HG03066 (cell line): ENCODE results near the gene DCLRE1A.
"Not testable (repeated sequence)": the region's sequence is repeated elsewhere in the genome, so short reads cannot be mapped to it uniquely, and the experiment has no call there.

ENCODE experiments used
- ATAC-seq: cut with Tn5 transposase; IDR thresholded peaks from one replicate; pipeline ENCODE4 v1.9.1; 2021; ENCODE audit warnings: low read depth; ENCODE audit not compliant: unreplicated experiment

The DCLRE1A gene

DNA sequence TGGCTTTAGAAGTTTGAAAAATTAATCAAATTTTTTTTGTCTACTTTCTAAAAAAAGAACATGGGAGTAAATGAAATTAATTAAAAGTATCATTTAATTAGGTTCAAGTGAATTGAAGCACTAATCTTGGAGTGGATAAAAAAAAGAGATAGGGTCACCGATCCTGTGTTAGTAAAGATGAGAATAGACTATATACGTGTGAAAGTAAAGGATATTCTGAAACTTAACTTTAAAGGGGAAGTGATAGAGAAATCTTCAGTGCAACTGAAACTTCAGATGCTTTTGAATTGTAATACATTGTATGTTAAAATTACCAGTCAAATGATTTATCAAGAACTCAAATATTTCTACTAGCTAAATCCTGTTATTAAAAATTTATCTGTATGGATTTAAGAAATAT, 5.4 kb upstream of the DCLRE1A start:
- peak; percentile 40 for ATAC-seq

DNA sequence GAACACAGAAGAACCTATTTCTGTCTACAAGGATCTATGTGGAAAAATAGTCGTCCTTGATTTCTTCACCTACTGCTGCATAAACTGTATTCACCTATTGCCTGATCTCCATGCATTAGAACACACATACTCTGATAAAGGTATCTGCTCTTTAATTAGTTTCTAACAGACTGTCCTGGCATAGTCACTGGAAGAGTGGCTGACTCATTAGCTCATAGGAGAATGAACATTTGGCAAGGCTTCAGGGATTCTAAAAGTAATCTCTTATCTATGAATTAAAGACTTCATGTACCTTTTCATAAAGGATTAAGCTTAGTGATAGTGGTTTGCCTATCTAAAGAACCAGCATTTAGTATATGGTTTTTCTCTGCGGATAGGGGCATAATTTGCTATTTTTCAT, 4.7 kb upstream of the DCLRE1A start:
- no peak for ATAC-seq

GRCh38 chr10:113857210-113857609, 3.3 kb upstream of the DCLRE1A start:
- no peak for ATAC-seq

- ATAC-seq: no peak
Measured at GRCh38 chr10:113856563-113856962, 2.7 kb upstream of the DCLRE1A start.

- peak; percentile 36 for ATAC-seq
Measured at GRCh38 chr10:113854761-113855588, 1.1 kb upstream of the DCLRE1A start.

DNA sequence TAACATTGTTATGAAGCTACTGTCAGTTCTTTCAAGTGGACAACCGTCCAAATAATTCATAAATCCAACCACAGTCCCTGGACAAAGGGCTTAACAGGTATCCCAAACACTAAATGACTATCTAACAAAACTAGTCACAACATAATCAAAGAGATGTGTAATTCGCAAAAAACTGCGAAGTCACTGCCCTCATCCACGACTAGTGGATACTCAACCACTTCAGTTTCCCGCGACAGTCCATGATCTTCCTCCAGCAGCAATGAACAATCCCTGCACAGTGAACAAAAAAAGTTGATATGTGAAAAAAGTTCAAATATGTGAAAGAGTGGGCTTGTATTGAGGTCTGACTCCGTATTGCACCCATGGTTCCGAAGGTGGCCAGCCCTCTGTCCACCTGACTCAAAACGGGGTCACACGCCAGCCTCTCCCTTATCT, 287 bp downstream of the DCLRE1A start:
- ATAC-seq: no peak

- no peak for ATAC-seq
Measured at GRCh38 chr10:113849946-113850345, 3.9 kb downstream of the DCLRE1A start.

DNA sequence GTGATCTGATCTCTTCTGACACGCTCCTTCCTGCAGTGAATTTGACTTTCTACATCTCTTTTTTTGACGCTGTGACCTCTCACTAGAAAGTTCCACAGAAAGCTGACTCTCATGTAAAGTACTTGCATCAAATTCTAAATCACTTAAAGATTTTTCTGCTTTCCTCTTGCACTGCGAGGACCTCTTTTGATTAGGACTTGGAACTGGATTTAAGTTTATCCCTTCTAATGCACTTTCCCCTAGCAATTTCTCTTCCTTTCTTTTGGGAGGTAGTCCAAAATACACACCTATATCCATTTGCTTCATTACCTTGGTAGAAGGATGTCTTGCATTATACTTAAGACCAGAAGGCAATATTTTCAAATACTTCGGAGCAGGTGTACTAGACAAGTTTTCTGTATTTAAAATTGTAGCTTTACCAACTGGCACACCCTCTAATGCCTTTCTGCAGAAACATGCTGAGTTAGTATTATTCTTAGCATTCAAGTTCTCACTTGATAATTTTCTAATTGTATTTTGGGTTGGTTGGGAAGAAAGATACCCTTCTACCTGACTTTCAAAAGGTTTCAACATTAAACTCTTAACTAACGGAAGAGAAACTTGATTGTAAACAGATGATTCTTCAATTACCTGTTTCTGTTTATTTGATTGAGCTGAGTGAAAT, 4.6 kb downstream of the DCLRE1A start:
- ATAC-seq: no peak

DNA sequence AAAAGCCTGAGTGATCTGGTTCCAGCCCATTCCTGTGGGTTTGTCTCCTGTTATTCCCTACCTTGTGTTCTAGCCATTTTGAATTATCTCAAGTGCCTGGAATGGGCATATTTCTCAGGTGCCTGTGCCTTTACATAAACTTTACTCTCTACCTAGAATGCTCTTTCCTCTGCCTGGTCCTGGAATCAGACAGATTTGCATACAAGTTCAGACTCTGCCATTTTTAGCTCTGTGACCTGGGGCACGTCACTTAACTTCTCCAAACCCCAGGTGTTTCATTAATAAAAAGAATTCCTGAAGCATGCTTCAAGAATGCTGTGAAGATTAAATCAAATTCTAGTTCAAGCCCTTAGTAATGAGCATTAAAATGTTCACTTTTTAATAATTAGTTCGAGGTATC, 7.8 kb downstream of the DCLRE1A start:
- no peak for ATAC-seq

DNA sequence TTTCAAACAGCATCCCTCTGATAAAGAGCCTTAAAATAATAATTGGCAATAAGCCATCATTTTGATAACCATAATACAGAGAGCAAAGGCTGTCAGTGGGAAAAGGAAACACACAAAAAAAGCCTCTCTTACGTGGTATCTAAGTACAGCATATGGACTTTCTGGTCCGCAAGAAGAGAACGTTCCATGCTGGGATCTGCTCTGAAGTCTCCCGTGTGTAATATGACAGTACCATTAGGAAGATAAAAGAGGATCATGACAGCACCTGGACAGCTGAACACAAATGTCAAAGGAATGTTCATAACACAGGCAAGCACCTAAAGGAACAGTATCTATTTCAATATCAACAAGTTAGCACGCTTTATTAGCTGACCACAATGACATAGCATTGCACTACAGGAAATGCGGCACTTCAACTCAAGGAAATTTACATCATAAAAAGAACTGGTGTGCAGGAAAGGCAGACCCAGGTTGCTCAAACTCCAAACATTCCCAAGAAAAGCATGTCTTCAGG, 9.9 kb downstream of the DCLRE1A start:
- no peak for ATAC-seq

GRCh38 chr10:113842171-113842570, 11.7 kb downstream of the DCLRE1A start:
- ATAC-seq: no peak

DNA sequence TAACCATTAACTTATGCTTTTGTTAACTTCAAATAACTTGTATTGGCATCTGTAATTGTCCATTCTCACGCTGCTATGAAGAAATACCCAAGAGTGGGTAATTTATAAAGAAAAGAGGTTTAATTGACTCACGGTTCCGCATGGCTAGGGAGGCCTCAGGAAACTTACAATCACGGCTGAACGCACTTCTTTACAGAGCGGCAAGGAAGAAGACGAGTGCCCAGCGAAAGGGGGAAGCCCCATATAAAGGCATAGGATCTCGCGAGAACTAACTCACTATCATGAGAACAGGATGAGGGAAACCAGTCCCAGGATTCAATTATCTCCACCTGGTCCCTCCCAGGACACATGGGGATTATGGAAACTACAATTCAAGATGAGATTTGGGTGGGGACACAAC, 25.3 kb downstream of the DCLRE1A start:
- ATAC-seq: not testable (repeated sequence)

- ATAC-seq: no peak
Measured at GRCh38 chr10:113825791-113826190, 28.1 kb downstream of the DCLRE1A start.

DNA sequence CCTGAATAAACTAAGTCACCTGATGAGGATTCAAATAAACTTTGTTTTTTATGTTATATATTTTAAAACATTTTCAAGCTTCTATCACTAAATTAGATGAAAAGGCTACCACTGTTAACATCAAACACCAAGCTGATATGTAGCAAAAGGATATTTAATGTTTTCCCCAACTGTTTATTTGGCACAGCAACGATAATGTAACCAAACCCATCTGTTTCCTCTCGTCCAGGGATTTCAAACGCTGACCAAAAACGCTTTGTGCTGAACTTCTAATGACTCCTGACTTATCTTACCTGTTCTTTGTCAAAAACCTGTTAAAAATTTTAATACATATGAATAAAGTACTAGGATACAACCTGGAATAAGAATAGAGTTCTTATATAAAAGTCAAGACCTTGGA, 30.5 kb downstream of the DCLRE1A start:
- no peak for ATAC-seq

GRCh38 chr10:113822174-113822573, 31.7 kb downstream of the DCLRE1A start:
- no peak for ATAC-seq

- ATAC-seq: not testable (repeated sequence)
Measured at GRCh38 chr10:113821306-113821705, 32.6 kb downstream of the DCLRE1A start.

DNA sequence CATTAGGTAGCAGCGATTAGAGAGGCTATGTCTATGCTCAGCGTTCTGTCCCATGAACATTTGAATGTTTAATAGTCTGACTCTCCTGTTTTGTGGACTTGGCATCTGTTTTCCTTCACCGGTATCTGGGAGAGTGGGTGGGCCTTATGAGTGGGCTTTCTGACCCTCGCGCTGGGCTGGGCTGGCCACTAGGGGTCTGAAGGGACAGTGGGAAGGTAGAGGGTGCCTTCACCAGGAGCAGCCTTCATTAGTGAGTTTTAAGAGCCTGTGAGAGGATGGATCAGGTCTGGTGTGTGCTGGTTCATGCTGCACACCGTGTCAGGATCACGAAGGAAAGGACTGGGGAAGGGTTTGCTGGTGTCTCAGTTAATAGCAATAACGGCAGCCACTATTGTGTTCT, 33.4 kb downstream of the DCLRE1A start:
- ATAC-seq: no peak

DNA sequence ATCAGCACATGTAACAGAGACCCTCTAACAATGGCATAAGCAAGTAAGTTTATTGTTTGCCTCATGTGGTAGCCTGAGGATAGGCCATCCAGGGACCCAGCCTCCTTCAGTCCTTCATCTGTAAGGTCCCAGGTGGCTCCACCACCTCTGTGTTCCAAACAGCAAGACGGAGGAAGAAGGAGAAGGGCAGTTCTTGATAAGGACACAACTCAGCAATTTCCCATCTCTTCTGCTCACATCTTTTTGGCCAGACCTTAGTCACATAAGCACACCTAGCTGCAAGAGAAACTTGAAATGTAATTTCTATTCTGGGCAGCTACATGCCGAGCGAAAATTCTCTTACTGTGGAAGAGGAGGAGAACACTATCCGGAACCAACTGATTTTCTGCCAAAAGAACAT, 33.9 kb downstream of the DCLRE1A start:
- ATAC-seq: no peak

DNA sequence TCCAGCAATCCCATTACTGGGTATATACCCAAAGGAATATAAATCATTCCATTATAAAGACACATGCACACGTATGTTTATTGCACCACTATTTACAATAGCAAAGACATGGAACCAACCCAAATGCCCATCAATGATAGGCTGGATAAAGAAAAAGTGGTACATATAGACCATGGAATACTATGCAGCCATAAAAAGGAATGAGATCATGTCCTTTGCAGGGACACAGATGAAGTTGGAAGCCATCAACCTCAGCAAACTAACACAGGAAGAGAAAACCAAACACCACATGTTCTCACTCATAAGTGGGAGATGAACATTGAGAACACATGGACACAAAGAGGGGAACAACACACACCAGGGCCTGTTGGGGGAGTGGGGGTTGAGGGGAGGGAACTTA, 39.2 kb downstream of the DCLRE1A start:
- ATAC-seq: not testable (repeated sequence)

- ATAC-seq: no peak
Measured at GRCh38 chr10:113808168-113808567, 45.7 kb downstream of the DCLRE1A start.

DNA sequence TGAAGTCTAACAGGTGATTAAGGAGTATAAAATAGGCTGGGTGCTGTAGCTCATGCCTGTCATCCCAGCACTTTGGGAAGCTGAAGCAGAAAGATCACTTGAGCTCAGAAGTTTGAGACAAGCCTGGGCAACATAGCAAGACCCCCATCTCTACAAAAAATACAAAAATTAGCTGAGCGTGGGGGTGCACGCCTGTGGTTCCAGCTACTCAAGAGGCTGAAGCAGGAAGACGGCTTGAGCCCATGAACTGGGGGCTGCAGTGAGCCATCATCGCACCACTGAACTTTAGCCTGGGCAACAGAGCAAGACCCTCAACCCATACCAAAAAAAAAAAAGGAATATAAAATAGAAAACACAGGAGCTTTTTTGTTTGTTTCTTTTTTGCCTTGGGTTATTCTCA, 47.4 kb downstream of the DCLRE1A start:
- ATAC-seq: no peak

DNA sequence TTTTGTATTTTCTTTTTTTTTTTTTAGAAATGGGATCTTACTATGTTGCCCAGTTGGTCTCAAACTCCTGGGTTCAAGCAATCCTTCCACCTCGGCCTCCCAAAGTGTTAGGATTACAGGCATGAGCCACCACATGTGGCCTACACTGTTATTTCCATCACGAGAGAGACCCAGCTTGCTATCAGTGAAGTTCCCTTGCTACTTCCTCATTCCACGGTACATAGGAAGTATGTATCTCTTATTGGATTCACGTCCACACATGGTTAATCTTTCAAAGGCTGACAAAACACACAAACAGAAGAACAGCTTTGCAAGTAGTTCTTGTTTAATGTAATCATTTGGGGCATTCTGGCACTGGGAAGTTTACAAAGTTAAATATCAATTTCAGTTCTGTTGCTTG, 50.9 kb downstream of the DCLRE1A start:
- no peak for ATAC-seq
